Measurements from ENCODE around the gene COL8A2.
A peak's percentile ranks its signal among the peaks of the same experiment; 100 is the strongest.
"Not testable (repeated sequence)": the region's sequence is repeated elsewhere in the genome, so short reads cannot be mapped to it uniquely, and the experiment has no call there.

COL8A2 gene

DNA sequence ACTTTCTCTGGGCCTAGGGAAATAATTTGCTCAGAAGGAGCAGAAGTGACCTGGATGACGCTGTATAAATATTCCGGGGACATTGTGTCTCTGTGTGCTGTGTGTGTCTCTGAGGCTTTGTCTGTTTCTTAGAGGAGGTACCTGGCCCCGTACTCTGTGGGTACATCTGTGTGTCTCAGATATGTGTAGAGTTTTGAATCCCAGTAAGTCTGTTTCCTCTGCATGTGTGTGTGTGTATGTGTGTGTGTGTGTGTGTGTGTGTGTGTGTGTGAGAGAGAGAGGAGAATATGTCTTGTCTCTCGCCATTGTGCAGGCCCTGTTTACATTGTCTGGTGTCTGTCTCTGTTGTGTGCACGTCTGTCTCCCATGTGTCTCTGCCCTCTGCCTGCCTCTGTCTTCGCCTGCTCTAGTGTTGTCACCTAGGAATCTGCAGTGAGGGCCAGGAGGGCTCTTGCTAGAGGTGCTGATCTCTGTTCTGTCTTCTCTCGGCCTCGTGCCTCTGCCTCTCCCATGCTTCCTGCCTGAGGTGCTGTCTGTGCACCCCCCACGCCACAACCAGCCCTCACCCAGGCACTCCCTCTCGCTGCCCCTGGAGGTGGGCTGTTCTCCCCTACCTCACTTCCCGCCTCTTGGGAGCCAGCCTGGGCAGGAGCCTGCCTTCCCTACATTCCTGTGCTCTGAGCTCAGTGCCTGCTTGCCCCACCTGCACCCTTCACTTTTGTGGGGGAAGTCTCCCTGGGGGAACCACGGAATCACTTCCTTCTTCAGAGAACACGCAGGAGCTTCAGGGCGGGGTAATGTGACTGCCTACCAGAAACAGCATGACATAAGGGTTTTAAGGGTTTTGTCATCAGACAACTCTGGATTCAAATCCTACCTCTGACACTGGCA lies 36.9 kb upstream of the COL8A2 start:
- H3K9me3 Mint-ChIP-seq, result no peaks in the 10 kb centered on the region
- peak overlapping the region; percentile 70 for H3K4me3 Mint-ChIP-seq
- H3K4me1 Mint-ChIP-seq, result peaks cover 56% of the 10 kb centered on the region
- DNase-seq (ENCODE audit: low spot score in 2 of 2), result peak; percentile 56 to 68
- H3K36me3 Mint-ChIP-seq, result peaks cover 4% of the 10 kb centered on the region
- H3K27ac Mint-ChIP-seq, result peak overlapping the region; percentile 96
- no peaks in the 10 kb centered on the region for H3K27me3 Mint-ChIP-seq
- peak; percentile 91 for ATAC-seq (ENCODE audit: low read depth)

DNA sequence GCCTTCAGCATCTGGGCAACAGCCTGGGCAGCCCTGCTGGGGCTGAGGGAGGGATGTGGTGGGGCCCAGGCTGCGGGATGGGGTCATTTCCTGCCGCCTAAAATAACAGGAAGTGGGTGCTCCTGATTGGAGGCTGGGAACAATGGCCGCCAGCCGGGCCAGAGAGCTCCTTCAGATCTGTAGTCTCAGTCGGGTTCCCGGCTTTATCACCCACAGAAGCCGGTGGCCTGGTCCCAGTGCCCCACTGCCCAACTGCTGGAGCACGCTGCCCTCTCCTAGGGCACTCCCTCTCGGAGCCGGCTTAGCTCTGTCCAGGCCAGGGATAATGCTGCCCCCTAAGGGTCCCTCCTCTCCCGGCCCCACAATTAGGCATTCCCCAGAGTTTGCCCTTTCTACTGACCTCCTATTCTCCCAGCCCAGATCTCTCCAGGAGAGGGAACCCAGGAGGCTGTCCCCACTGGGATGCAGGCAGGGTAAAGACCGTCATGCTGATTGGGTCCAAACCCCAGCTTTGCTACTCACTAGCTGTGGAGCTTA lies 36.0 kb upstream of the COL8A2 start:
- no peak for DNase-seq (ENCODE audit: low spot score in 2 of 2)
- Mint-ChIP-seq H3K27ac (peak overlapping the region; percentile 96), H3K9me3 (no peaks in the 10 kb centered on the region), H3K4me3 (peak overlapping the region; percentile 70), H3K36me3 (peaks cover 3% of the 10 kb centered on the region), H3K27me3 (no peaks in the 10 kb centered on the region), H3K4me1 (peaks cover 53% of the 10 kb centered on the region)
- ATAC-seq (ENCODE audit: low read depth), result no peak

DNA sequence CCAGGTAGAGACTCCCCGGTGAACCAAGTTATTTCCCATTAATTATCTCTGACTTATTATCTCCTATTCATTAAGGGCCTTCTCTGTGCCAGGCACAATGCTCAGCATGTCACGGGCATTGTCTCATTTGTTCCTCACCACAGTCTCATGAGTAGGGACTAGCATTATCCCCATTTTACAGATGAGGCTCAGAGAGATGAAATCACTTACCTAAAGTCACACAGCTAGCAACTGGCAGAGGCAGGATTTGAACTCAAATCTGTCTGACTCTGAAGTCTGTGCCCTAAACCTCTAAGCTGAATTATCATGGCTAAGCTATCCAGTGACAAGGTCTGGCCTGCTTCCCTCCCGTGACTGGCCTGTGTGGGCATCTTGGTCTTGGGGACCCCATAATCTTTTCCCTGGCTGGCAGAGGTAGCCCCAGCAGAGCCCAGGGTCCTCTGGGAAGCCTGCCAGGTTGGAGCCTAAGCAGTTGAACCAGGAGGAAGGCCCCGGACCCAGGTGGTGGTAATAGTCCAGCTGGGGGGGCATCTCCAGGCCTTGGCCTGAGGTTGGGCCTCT lies 35.4 kb upstream of the COL8A2 start:
- ATAC-seq (ENCODE audit: low read depth) (no peak), DNase-seq (ENCODE audit: low spot score in 2 of 2) (no peak)
- Mint-ChIP-seq H3K27ac (peak overlapping the region; percentile 96), H3K4me1 (peaks cover 53% of the 10 kb centered on the region), H3K4me3 (peak overlapping the region; percentile 13), H3K36me3 (peaks cover 3% of the 10 kb centered on the region), H3K27me3 (no peaks in the 10 kb centered on the region), H3K9me3 (no peaks in the 10 kb centered on the region)

DNA sequence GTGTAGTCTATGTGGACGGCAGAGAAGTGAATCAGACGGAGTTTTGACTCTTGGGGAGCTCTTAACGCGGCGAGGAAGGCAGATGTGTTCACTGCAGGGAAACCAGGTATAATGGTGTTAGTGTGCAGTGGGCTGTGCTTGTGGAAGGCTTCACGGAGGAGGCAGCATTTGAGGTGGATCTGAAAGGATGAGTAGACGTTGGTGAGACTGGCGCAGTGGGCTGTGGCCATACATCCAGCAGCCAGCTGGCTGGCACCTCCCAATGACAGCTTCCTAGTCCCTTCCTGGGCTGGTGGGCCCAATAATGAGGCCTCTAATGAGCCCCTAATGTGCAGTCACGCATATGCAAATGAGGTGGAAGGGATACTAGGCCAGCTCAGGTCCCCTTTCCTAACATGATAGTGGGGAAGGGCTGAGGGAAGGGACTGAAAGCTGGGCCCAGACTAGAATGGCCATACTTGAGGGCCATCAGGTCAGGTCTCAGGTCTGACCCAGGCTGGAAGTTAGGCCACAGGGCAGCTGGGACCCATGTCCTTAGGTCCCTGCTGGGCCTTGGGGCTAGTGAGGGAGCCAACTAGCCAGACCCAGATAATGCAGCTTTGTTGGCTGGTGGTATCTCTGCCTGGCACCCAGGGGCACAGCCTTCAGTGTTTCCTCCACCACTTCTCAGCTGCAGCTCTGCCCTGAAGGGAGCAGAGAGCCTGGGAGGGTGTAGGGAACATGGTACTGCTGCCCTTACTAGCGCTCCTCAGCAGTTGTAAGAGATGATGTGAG lies 34.8 kb upstream of the COL8A2 start:
- Mint-ChIP-seq H3K27me3 (no peaks in the 10 kb centered on the region), H3K9me3 (no peaks in the 10 kb centered on the region), H3K4me1 (peaks cover 53% of the 10 kb centered on the region), H3K4me3 (no peak overlapping the region), H3K36me3 (peaks cover 3% of the 10 kb centered on the region), H3K27ac (peak overlapping the region; percentile 96)
- ATAC-seq (ENCODE audit: low read depth), result no peak
- DNase-seq (ENCODE audit: low spot score in 2 of 2), result no peak

DNA sequence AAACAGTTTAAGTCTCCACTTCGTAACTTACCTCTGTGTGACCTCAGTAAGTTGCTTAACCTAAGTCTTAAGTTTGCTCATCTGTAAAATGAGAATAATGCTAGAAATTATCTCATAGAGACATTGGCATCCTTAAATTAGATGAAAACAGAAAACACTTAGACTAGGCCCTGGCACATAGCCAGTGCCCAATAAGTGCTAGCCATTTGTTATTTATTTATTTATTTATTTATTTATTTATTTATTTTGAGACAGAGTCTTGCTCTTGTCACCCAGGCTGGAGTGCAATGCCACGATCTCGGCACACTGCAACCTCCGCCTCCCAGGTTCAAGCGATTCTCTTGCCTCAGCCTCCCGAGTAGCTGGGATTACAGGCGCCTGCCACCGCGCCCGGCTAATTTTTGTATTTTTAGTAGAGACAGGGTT lies 33.8 kb upstream of the COL8A2 start:
- not testable (repeated sequence) for H3K36me3 Mint-ChIP-seq; DNase-seq (ENCODE audit: low spot score in 2 of 2)

DNA sequence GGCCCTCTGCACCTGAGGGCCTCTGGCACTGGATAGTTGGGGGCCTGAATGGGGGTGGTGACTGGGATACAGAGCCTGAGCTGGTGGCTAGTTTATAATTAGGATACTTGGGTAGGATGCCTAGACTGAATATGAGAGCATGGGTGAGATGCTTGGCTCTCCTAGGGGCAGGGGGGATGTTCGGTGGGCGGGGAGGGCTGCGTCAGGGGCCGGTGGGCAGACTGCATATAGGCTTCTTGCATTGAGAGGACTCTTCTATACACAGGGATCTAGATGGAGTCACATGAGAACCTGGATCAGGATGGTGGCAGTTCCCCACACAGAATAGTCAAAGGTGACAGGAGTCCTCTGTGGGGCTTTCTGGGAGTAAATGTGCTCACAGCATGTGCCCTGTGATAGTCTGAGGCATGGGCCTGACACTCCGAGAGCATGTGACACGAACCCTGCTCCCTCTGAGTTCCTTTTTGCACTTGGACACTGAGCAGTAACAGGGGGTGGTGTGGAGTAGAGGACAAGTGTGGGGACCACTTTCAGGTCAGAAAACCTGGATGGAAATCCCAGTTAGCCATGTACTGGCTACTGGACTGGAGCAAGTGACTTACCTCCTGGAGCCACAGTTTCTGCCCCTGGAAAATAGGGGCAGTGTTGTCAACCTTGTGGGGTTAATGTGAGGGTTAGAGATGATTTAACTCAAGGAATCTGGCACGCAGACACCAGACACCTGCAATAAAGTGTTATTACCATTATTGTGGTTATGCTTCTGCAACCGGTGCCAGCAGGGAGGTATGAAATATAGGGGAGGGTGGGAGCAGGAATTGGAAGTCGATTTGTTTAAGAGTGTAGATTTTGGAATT lies 33.2 kb upstream of the COL8A2 start:
- no peaks in the 10 kb centered on the region for H3K27me3 Mint-ChIP-seq
- no peaks in the 10 kb centered on the region for H3K36me3 Mint-ChIP-seq
- peaks cover 48% of the 10 kb centered on the region for H3K4me1 Mint-ChIP-seq
- peak overlapping the region; percentile 88 for H3K4me3 Mint-ChIP-seq
- DNase-seq (ENCODE audit: low spot score in 2 of 2) (no peak), ATAC-seq (ENCODE audit: low read depth) (no peak)
- no peaks in the 10 kb centered on the region for H3K9me3 Mint-ChIP-seq
- peak overlapping the region; percentile 86 for H3K27ac Mint-ChIP-seq

More for the DNA sequence above, 33.8 kb upstream of the COL8A2 start:
- peak overlapping the region; percentile 86 for H3K27ac Mint-ChIP-seq
- H3K4me3 Mint-ChIP-seq; ATAC-seq (ENCODE audit: low read depth); H3K27me3 Mint-ChIP-seq; H3K9me3 Mint-ChIP-seq: not testable (repeated sequence)
- H3K4me1 Mint-ChIP-seq, result peaks cover 48% of the 10 kb centered on the region

GRCh38 chr1:36157115-36157903 lies 32.3 kb upstream of the COL8A2 start:
- ATAC-seq (ENCODE audit: low read depth), result no peak
- no peak for DNase-seq (ENCODE audit: low spot score in 2 of 2)
- H3K36me3 Mint-ChIP-seq, result no peaks in the 10 kb centered on the region
- H3K4me1 Mint-ChIP-seq, result peaks cover 44% of the 10 kb centered on the region
- no peaks in the 10 kb centered on the region for H3K9me3 Mint-ChIP-seq
- peak overlapping the region; percentile 86 for H3K27ac Mint-ChIP-seq
- H3K4me3 Mint-ChIP-seq, result peak overlapping the region; percentile 88
- no peaks in the 10 kb centered on the region for H3K27me3 Mint-ChIP-seq

GRCh38 chr1:36156329-36157114 lies 31.5 kb upstream of the COL8A2 start:
- H3K4me1 Mint-ChIP-seq, result peaks cover 42% of the 10 kb centered on the region
- no peaks in the 10 kb centered on the region for H3K9me3 Mint-ChIP-seq
- peak overlapping the region; percentile 86 for H3K27ac Mint-ChIP-seq
- DNase-seq (ENCODE audit: low spot score in 2 of 2) (peak in 1 of 2 donors; percentile 49), ATAC-seq (ENCODE audit: low read depth) (no peak)
- H3K36me3 Mint-ChIP-seq, result no peaks in the 10 kb centered on the region
- H3K4me3 Mint-ChIP-seq, result peak overlapping the region; percentile 88
- H3K27me3 Mint-ChIP-seq, result no peaks in the 10 kb centered on the region

- Mint-ChIP-seq H3K4me3 (peak within 1 kb of the TSS; percentile 90), H3K9me3 (no peaks in the 10 kb centered on the region), H3K36me3 (no peaks in the 10 kb centered on the region), H3K4me1 (peaks cover 44% of the 10 kb centered on the region), H3K27ac (peak within 1 kb of the TSS; percentile 97), H3K27me3 (no peaks in the 10 kb centered on the region)
- ATAC-seq (ENCODE audit: low read depth) (peak; percentile 83), DNase-seq (ENCODE audit: low spot score in 2 of 2) (peak; percentile 80 to 89)
Observed at GRCh38 chr1:36155408-36156328, 30.6 kb upstream of the COL8A2 start, which contains the start of gene MAP7D1. Gene MAP7D1, plus strand, starts transcription at chr1:36156160. Its CDS starts 258 bp downstream, at chr1:36156418.

DNA sequence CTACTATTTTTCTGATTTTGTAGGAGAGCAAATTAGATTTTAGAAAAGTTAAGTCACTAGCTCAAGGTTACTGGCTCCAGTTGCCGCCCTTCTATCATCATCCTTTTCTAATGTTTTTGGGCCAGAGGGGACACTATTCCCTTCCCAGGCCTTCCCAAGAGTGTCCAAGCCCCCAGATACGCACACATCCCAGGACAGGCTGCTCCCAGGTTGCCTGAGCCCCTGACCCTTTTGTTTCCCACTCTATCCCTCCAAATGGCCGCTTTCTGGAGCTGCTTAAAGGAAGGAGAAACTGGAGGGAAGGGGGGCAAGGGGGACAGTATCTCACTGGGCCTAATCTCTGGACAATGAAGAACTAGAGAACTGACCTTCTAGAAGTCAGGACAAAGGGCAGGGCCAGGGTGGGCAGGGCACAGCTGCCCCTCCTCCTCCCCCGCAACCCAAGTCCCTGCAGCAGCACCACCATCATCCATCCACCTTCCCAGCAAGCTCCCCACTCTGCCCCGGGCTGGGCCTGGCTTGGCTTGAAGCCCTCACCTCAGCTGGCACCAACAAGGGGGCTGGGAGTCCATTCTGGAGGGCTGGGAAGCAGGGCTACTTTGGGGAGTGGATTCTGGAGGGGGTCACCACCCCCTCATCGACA lies 29.9 kb upstream of the COL8A2 start:
- no peaks in the 10 kb centered on the region for H3K27me3 Mint-ChIP-seq
- H3K4me3 Mint-ChIP-seq, result peak overlapping the region; percentile 90
- no peak for ATAC-seq (ENCODE audit: low read depth)
- DNase-seq (ENCODE audit: low spot score in 2 of 2), result no peak
- H3K27ac Mint-ChIP-seq, result peak overlapping the region; percentile 97
- H3K9me3 Mint-ChIP-seq, result no peaks in the 10 kb centered on the region
- no peaks in the 10 kb centered on the region for H3K36me3 Mint-ChIP-seq
- peaks cover 45% of the 10 kb centered on the region for H3K4me1 Mint-ChIP-seq

GRCh38 chr1:36154335-36154734 lies 29.3 kb upstream of the COL8A2 start:
- H3K27me3 Mint-ChIP-seq, result no peaks in the 10 kb centered on the region
- no peaks in the 10 kb centered on the region for H3K9me3 Mint-ChIP-seq
- peaks cover 41% of the 10 kb centered on the region for H3K4me1 Mint-ChIP-seq
- ATAC-seq (ENCODE audit: low read depth), result no peak
- DNase-seq (ENCODE audit: low spot score in 2 of 2), result no peak
- no peaks in the 10 kb centered on the region for H3K36me3 Mint-ChIP-seq
- H3K27ac Mint-ChIP-seq, result peak overlapping the region; percentile 97
- H3K4me3 Mint-ChIP-seq, result peak overlapping the region; percentile 90

All from memory B cell (primary cell).